GM12892 (cell line): ENCODE measurements around the gene KCTD17.

Source experiments
- DNase-seq: peaks from one replicate; pipeline ENCODE4 v3.0.0; 2011; ENCODE audit not compliant: insufficient read length
- FAIRE-seq: peaks from 2 replicates; lab custom pipeline; 2011; peaks lifted over from hg19 to GRCh38; lab: Jason Lieb, UNC
- POLR2A ChIP-seq: IDR thresholded peaks from 2 replicates; pipeline ENCODE4 v1.6.1; 2011; ENCODE audit warnings: low read depth, low read length, control low read depth
- POLR2AphosphoS5 ChIP-seq: IDR thresholded peaks from 2 replicates; pipeline ENCODE4 v1.6.1; 2011; ENCODE audit warnings: low read depth, low read length, control low read depth
- TAF1 ChIP-seq: IDR thresholded peaks from 2 replicates; pipeline ENCODE4 v1.6.1; 2011; ENCODE audit warnings: low read depth, mild to moderate bottlenecking, control low read depth, low read length, borderline replicate concordance

The KCTD17 gene

DNA sequence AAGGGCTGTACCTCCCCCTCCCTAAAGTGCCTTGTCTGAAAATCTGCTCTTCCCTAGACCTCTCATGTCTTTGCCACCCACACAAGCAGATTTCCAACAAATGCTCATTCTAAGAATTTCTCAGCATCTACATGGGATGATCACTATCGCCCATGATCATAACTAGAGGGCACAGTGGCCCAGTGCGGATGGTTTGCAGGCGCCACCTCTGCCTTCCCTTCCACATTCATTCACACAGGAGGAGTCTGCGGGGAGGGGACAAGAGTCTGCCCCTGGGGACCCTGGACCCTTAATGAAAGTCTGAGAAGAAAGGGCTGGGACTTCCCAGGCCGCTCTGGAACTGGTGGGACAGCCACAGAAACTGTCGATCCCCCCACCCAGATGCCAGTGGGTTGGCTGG, 28.9 kb downstream of the KCTD17 start:
- FAIRE-seq (no peak), DNase-seq (no peak)

DNA sequence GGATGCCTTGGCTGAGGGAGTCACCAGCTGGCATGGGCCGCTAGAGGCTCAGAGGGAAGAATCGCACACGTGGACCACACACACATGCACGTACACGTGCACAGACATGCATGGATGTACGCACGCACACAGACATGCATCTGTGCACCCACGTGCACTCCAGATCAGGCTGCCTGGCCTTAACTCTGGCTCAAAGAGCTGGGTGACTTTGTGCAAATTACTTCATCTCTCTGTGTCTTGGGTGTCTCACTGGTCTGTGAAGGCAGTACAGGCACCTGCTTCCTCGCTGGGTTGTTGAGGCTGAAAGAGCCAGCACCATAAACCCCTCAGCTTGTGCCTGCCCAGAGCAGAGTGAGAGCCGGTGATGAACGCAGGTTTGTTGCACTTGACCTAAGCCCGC, 29.3 kb downstream of the KCTD17 start:
- FAIRE-seq = peak; percentile 60
- TF ChIP-seq POLR2A = no peak
- TF ChIP-seq TAF1 = no peak
- TF ChIP-seq POLR2AphosphoS5 = no peak
- DNase-seq = no peak

More for the DNA sequence above, 28.9 kb downstream of the KCTD17 start:
- no peak for TF ChIP-seq POLR2AphosphoS5
- no peak for TF ChIP-seq TAF1
- TF ChIP-seq POLR2A = no peak

DNA sequence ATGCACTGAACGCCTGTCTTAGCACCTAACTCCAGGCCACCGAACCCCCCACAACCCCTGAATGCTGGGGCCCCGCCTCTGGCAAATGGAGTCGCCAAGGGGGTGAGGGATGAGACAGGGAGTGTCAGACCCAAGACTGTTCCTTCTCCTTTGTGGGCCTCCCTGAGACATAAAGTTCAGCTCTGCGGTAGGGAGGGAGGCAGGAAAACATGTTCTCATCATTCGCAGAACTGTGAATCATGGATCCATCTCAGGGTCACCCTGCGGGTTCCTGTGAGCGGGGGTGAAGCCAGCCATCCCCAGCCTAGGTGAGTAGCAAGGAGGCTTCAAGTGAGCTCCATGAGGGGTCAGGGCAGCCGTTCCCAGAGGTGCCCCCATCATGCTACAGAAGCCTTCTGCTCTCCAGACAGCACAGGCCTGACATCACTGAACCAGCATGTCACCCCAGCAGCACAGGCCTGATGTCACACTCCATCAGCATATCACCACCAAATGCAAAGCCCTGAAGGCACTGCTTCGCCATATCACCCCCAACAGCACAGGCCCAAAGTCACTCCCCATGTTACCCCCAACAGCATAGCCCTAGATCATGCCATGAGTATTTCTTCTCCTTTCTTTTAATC, 30.8 kb downstream of the KCTD17 start:
- FAIRE-seq = no peak
- TF ChIP-seq POLR2AphosphoS5 (no peak), TAF1 (no peak), POLR2A (no peak)
- DNase-seq = no peak

DNA sequence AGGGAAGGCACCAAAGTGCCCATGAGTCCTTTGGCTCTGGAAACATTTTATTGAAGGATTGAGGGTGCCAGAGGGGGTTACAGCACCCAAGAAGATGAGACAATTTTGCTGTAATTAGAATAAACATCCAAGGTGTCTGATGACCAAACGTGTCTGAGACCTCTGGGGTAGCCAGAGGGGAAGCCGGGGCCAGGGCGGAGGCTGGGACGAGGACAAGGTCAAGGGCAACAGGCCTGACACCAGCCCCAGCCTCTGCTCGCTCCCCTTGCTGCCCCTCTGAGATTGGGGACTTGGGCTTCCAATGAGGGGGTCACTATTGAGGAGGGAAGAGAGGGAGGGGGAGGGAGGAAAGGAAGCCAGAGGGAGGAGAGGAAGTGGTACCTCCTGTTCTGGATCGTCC, 32.4 kb downstream of the KCTD17 start:
- TF ChIP-seq TAF1 = no peak
- TF ChIP-seq POLR2AphosphoS5 = no peak
- no peak for TF ChIP-seq POLR2A
- no peak for FAIRE-seq
- no peak for DNase-seq

DNA sequence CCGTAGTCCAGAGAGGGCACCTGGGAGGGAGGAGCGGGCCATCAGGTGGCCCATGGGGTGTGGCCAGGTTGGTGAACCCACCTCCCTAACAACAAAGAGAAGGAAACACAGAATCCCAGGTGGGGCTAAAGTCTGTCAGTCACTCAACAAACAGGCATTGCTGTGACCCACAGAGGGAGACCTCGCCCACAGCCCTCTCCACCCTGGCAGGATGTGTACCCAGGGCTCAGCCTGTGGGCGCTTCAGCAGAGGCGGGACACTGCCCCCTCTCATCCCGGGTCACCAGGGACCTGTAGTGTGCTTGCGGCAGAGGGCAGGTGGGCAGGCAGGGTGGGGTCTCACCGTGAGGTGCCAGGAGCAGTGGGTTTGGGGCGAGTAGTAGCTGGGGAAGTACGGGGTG, 32.8 kb downstream of the KCTD17 start:
- no peak for TF ChIP-seq POLR2AphosphoS5
- FAIRE-seq (no peak), DNase-seq (no peak)

DNA sequence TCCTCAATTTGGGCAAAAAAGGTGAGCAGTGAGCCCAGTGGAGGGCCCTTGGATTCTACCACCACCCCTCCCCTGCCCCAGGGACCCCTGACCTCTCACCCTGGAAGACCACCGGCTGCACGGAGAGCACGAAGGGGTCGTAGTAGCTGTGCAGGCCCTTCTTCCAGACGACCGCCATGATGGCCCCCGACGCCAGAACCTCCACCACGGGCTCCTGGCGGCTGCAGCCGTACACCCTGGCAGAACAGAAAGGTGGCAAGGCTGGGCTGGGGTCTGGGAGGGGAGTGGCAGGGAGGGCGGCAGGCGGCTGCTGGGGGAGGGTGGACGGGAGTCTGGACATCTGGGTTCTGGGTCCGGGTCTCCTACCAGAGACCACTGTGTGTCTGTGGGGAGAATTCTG, 34.6 kb downstream of the KCTD17 start:
- no peak for FAIRE-seq
- TF ChIP-seq POLR2AphosphoS5 (no peak), TAF1 (no peak), POLR2A (no peak)
- DNase-seq = no peak

DNA sequence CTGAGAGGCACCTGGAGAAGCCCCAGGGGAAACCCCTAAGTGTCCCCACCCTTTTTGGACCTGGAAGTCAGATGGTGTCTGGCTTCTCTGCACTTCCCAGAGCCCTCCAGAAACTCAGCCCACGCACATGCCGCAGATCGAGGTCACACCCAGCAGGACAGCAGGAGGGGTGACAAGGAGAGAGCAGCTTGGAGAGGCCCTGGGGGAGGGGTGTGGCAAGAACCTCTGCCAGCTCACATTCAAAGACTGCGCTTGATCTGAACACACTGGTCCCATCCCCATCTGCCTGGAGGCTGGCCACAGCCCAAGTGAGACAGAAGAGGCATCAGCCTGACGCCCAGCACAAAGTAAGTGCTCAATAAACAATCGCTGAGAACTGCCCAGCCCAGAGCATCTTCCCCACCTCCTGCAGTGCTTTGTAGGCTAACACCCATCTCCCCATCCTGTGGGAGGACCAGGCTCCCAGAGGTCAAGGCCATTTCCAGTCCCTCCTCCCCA, 36.6 kb downstream of the KCTD17 start:
- peak; percentile 81 for FAIRE-seq

DNA sequence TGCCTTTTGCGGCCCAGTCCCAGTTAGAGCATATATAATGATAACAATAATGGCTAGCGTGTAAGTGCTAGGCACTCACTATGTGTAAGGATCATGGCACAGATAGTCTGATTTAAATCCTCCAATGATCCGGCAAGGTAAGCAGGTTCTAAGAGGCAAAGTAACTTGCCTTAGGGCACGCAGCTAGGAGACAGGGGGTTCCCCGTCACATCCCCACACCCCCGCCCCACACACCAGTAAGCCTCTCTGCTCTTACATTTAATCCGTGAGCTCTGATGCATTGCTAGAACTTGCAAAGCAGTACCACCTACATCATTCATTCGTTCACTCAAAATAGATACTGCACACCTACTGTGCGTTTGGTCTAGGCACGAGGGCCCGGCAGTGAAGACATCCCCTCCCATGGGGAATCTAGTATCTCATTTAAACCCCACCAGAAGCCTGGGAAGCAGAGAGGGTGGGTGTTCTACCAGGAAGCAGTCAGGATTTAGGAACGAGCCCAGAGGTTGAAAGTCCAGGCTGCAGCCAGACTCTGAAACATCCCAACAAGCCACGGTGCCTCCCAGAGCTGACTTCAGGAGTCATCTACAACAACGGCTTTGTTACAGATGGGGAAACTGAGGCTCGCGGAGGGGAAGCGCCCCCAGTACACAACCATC, 37.3 kb downstream of the KCTD17 start:
- no peak for TF ChIP-seq POLR2AphosphoS5
- no peak for TF ChIP-seq TAF1
- no peak for TF ChIP-seq POLR2A
- DNase-seq (no peak), FAIRE-seq (peak; percentile 9)

More for the DNA sequence above, 36.6 kb downstream of the KCTD17 start:
- TF ChIP-seq POLR2A = no peak
- TF ChIP-seq POLR2AphosphoS5 = no peak
- no peak for TF ChIP-seq TAF1
- no peak for DNase-seq

DNA sequence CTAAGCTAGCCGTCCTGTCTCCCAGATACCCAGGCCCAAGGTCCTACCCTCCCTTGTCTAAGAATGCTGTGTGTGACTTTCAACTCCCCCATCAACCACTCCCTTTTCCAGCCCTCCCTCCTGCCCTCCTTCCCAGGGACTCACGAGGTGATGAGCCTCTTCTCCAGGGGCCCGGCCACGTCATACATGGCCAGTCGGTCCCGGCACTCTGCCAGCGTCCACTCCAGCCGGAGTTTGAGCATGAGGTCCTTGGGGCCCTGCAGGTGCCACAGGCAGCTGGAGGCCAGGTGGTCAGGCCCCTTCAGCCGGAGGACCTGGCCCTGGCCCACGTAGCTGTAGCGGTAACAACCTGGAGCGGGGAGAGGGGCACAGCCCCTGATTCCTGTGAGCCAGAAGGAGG, 37.9 kb downstream of the KCTD17 start:
- FAIRE-seq (no peak), DNase-seq (no peak)
- TF ChIP-seq TAF1 = no peak
- no peak for TF ChIP-seq POLR2A
- TF ChIP-seq POLR2AphosphoS5 = no peak

DNA sequence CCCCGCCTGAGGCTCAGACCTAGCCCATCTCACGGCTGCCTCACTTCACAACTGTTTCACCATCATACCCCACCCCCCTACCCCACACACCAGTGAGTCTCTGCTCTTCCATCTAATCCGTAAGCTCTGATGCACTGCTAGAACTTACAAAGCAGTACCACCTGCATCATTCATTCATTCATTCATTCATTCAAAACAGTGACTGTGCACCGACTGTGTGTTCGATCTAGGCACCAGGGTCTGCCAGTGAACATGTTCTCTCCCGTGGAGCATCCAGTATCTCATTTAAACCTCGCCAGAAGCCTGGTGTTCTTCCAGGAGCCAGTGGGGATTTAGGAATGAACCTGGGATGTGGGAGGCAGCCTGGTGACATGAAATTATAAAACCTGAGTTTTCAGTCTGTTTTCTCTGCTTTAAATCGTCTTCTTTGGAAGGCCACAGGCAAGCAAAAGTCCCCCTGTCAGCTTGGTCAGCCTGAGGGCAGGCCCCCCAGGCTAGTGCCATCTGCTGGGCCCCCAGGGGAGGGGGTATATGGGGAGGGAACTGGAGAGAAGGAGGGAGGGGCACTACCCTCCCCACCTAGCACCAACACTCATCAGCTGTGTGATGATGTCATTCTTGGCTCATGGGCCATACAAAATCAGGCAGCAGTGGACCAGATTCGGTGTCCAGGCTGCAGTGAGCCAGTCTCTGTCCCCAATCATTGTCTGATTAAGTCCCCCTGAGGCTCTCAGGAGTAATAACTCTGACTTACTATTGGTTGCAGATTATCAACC, 39.6 kb downstream of the KCTD17 start:
- TF ChIP-seq TAF1 (no peak), POLR2A (no peak), POLR2AphosphoS5 (no peak)
- FAIRE-seq = no peak
- DNase-seq = no peak

DNA sequence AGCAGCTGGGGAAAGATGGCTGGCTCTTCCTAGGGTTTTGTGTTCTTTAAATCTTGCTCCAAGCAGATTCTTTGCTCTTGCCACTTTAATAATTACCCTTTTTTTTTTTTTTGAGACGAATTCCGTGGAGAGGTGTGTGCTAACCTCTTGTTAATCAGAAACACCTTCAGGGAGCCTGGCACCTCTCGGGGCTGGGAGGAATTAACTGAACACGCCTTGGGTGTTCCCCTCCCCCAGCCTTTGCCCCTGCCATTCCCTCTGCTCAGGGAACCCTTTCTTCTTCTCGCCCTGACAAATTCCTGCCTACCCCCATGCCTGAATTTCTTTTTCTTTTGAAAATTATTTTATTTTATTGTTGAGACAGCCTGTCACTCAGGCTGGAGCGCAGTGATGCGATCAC, 40.5 kb downstream of the KCTD17 start:
- DNase-seq = no peak
- no peak for FAIRE-seq
- no peak for TF ChIP-seq POLR2A
- no peak for TF ChIP-seq TAF1
- no peak for TF ChIP-seq POLR2AphosphoS5
